K562 (cell line): Measurements from ENCODE around the gene PITPNM3.

Source experiments
- ESRRA ChIP-seq: fragments of 450-650 bp; IDR thresholded peaks from 2 replicates; pipeline ENCODE4 v1.6.1; 2014; ENCODE audit warnings: low read depth, mild to moderate bottlenecking, moderate library complexity, borderline replicate concordance
- ETV5 ChIP-seq: sonication (generic); formaldehyde crosslinking; IDR thresholded peaks from 2 replicates; pipeline ENCODE4 v1.4.0; 2020; ENCODE audit warnings: low read depth, mild to moderate bottlenecking, missing genetic modification reagents
- RFX1 ChIP-seq: fragments of 450-650 bp; IDR thresholded peaks from 2 replicates; pipeline ENCODE4 v1.6.1; 2016; ENCODE audit warnings: mild to moderate bottlenecking, moderate library complexity
- SIX5 ChIP-seq, 2 experiments: IDR thresholded peaks; 2 replicates each; pipeline ENCODE4 v1.6.1; 2011; ENCODE audit warnings: low read length in 2 of 2, borderline replicate concordance in 1 of 2, low read depth in 1 of 2, mild to moderate bottlenecking in 1 of 2, moderate library complexity in 1 of 2; ENCODE audit not compliant: insufficient read depth in 1 of 2
- ZNF174 ChIP-seq: fragments of 250-450 bp; sonication (Bioruptor Pico); IDR thresholded peaks from 2 replicates; pipeline ENCODE4 v1.4.0; 2020; ENCODE audit warnings: mild to moderate bottlenecking
- ZZZ3 ChIP-seq: fragments of 450-650 bp; IDR thresholded peaks from 2 replicates; pipeline ENCODE4 v1.6.1; 2016; ENCODE audit warnings: antibody characterized with exemption, mild to moderate bottlenecking, moderate library complexity

- no peak for TF ChIP-seq ETV5 (CRISPR knock-in tag)
- no peak for TF ChIP-seq ZZZ3
- no peak for TF ChIP-seq ZNF174 (CRISPR knock-in tag)
- TF ChIP-seq ESRRA, result no peak
- no peak for TF ChIP-seq SIX5 (IDR thresholded peaks at IDR 0.05; ENCODE audit: borderline replicate concordance in 1 of 2, insufficient read depth in 1 of 2, low read depth in 1 of 2, low read length in 2 of 2)
- TF ChIP-seq RFX1, result no peak
Observed at GRCh38 chr17:6570731-6571451, 14.5 kb upstream of the PITPNM3 start.
